ENCODE results near the gene SCUBE2.
A peak's percentile ranks its signal among the peaks of the same experiment; 100 is the strongest.
"Not testable (repeated sequence)": the region's sequence is repeated elsewhere in the genome, so short reads cannot be mapped to it uniquely, and the experiment has no call there.

SCUBE2 gene

DNA sequence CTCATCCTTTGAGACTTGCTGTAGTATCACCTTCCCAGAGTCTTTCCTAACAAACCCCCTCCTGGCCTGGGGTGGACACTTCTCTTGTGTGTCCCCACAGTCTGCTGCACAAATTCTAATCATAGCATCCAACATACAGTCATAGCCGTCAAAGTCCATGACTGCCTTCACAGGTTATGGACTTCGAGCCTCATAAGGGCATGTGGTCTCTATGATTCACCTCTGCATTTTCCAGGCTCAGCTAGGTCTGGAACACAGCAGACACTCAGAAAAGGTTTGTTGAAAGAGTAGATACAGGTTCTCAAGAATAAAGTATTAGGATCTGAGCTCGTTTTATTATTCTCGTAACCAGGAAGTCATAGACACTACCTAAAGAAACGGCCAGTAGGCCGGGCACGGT lies 13.2 kb upstream of the SCUBE2 start:
- DNase-seq = no peak

DNA sequence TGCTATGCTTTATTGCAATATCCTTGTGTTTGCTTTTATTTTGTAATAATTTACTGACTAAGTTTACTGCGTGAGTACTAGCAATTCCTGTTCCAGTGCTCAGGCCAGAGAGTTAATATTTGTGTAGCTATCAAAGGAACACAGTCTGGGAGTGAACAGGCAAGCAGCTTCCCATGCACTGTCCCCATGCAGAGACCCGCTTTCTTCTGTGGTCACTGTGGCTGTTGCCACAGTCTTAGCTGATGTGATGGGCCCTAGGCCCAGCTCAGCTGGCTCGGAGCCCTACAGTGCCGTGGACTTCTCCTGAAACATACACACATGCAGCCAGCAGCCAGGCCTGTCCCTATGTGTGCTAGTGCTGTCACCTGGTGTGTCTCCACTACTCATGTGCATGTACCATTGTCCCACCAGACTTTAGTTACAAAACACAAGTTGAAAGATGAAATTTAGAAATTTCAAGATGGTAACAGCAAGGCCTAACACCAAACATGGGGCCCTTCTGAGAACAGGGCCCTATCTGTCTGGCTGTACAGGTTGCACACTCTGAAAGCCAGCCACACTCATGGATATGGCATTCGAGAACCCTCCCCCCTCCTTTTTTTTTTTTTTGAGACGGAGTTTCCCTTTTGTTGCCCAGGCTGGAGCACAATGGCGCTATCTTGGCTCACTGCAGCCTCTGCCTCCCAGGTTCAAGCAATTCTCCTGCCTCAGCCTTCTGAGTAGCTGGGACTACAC lies 12.3 kb upstream of the SCUBE2 start:
- no peak for DNase-seq

DNA sequence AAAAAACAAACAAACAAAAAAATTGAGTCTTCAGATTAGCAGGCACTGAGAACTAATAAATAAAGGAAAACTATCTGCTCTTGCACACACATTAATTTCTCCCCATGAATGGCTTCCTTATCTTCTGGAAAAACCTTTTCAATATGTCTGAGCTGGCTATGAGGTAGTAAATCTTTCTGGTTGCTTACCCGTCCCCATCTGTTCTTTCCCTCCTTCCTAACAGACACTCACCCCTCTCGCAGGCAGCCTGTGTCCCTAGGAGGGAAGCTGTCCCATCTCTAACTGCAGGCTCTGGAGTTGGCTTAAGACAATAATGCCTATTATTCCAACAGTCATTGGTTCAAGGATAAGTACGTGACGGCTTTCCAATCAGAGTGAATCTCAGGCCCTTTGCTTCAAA lies 8.2 kb upstream of the SCUBE2 start:
- no peak for DNase-seq

DNA sequence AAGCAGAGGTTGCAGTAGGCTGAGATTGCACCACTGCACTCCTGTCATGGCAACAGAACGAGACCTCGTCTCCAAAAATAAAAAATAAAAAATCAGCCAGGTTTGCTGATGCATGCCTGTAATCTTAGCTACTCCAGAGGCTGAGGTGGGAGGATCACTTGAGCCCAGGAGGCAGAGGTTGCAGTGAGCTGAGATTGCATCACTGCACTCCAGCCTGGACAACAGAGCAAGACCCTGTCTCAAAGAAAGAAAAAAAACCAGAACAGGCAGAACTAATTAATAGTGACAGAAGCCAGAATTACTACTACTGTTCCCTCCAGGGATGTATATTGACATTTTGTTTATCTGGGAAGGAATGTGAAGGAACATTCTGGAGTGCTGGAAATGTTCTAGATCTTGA lies 7.1 kb upstream of the SCUBE2 start:
- not testable (repeated sequence) for DNase-seq

DNA sequence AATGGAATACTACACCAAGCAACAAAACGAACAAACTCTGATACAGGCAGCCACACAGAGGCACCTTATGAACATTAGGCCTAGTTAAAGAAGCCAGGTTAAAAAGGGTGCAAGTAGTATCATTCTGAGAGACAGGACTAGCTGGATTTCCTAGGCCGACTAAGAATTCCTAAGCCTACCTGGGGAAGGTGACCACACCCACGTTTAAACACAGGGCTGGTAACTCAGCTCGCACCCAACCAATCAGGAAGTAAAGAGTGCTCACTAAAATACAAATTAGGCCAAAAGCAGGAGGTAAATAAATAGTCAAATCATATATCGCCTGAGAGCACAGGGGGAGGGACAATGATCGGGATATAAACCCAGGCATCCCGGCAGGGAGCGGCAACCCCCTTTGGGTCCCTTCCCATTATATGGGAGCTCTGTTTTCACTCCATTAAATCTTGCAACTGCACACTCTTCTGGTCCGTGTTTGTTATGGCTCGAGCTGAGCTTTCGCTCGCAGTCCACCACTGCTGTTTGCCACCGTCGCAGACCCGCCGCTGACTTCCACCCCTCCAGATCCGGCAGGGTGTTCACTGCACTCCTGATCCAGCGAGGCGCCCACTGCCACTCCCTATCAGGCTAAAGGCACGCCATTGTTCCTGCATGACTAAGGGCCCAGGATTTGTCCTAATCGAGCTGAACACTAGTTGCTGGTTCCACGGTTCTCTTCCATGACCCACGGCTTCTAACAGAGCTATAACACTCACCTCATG lies 6.0 kb upstream of the SCUBE2 start:
- DNase-seq = not testable (repeated sequence)

DNA sequence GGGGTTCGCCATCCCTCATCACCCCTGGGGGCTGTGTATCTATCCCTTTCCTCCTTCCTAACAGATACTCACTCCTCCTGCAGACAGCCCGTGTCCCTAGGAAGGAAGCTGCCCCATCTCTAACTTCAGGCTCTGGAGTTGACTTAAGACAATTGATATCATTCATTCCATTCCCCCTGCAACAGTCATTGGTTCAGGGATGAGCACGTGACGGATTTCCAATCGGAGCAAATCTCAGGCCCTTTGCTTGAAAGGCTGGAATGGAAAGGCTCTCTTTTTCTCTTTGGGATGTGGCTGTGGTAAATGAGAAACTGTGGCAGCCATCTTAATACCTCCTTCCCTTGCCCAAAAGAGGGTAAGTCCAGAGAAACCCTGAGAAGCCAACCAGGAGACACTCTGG lies 5.0 kb upstream of the SCUBE2 start:
- DNase-seq = no peak

- DNase-seq = no peak
Measured at GRCh38 chr11:9095421-9095820, 4.0 kb upstream of the SCUBE2 start.

DNA sequence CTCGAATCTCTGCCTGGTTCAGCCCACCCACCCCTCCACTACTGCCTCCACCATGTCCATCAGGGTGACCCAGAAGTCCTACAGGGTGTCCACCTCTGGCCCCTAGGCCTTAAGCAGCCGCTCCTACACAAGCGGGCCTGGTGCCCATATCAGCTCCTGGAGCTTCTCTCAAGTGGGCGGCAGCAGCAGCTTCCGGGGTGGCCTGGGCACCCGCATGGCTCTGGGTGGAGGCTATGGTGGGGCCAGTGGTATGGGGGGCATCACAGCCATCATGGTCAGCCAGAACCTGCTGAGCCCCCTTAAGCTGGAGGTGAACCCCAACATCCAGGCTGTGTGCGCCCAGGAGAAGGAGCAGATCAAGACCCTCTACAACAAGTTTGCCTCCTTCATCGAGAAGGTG lies 3.0 kb upstream of the SCUBE2 start:
- DNase-seq = no peak

DNA sequence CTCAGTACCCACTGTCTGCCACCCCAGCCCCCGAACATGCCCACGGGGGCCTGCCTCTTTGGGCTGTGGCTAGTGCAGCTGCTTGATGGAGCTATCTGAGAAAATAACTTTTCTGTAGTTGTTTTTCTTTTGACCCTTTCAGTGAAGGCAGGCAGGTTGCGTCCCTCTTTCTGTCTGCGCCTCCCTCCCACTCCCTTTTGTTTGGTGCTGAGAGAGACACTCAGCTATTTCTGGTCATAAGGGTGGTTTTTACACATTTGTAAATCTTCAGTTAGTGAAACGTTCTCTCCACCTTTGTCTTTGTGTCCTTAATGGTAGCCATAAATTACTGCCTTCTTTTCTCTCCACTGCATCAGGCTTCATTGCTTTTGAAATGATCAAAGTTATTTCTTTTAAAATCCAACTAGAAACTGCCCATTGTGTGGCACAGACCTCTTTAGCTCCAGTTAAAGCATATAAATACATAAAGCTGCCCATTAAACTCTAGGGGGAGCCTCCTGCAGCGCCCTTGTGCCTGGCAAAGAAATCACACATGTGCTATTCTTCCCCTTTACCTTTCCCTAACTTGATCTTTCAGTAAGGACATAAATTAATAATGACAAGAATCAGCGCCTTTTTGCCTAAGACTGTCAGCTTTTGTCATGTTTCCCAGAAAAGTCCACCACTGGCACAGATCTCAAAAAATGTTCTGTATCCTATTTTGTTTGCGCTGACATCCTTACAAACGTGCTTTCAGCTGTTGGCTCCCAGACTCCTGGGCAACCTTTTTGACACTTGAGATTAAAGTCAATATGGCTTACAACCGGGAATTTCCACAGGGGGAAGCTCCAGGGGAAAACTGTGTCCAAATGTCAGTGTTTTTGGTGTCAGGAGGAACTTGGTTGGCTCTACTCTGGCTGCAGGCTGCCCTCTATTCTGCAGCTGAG lies 1.7 kb upstream of the SCUBE2 start:
- DNase-seq = no peak

- DNase-seq = no peak
Measured at GRCh38 chr11:9092072-9092471, 673 bp upstream of the SCUBE2 start.

DNA sequence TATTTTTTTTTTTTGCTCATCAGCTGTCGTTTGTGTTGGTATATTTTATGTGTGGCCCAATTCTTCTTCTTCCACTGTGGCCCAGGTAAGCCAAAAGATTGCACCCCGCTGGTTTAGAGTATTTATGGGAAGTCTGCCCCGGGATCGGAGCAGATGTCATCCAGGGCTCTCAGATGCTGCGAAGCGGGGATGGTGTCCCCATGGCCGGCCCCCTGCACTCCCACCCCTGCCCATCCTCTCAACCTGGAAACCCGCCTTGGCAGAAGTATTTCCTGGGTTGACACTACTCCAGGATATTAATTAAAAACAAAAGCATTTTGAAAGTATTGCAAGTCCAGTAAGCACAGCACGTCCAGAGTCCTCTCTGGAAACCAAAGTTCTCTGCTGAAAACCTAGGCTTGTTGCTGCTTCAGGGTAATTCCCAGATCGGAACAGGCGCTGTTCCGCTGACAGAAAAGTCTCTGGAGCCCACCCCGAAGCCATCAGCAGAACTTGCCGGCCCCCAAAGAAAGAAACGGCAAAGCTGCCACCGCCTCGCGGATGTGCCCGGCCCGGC lies 833 bp downstream of the SCUBE2 start:
- DNase-seq = no peak

GRCh38 chr11:9089636-9090035 lies 1.8 kb downstream of the SCUBE2 start:
- DNase-seq = no peak

DNA sequence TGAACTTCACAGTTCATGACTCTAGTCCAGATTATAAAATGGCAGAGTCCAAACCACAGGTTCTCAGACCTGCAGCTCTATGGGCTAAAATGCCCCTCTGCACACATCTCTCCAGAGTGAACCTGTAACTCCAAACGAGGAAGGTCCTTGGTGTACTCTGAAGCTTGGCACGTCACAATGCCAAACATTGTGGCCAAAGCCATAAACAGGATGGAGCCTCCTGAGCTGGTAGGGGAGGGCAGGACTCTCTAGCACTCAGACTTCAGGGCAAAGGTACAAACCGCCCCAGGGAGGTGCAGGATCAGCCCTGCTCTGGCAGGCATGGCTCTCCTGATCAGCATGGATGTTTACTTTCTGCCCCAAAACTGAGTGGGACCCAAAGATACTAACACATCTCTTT lies 2.3 kb downstream of the SCUBE2 start:
- DNase-seq = no peak

DNA sequence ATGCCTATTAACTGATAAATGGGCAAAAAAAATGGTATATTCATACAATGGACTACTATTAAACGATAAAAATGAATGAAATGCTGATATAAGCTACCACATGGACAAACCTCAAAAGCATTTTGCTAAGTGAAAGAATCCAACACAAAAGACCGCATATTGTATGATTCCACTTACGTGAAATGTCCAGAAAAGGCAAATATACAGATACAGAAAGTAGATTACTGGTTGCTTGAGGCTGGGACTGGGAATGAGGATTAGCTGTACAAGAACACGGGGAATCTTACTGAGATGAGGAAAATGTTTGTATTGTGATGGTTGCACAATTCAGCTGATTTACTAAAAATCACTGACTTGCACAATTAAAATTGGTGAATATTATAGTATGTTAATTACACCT lies 8.8 kb downstream of the SCUBE2 start:
- no peak for DNase-seq

- DNase-seq = no peak
Measured at GRCh38 chr11:9081153-9081552, 10.2 kb downstream of the SCUBE2 start.

- no peak for DNase-seq
Measured at GRCh38 chr11:9078113-9079086, 13.0 kb downstream of the SCUBE2 start.

GRCh38 chr11:9077164-9077563 lies 14.2 kb downstream of the SCUBE2 start:
- DNase-seq = no peak

DNA sequence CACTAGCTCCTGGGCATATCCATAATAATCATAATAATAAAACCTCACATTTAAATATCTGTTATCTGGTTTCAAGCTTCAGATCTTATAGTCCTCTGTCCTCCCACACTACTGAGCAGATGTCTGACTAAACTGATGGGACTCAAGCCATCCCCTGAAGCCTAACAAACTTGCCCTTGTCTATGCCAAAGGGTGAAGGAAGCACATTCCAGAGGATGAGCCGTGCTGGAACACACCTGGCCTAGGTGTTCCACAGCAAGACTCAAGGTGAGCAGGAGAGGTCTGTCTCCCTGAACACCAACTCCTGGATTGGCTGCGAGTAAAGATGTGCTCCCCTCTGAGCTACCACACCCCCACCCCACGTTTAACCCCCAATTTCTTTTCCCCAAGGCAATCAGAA lies 14.7 kb downstream of the SCUBE2 start:
- no peak for DNase-seq

DNA sequence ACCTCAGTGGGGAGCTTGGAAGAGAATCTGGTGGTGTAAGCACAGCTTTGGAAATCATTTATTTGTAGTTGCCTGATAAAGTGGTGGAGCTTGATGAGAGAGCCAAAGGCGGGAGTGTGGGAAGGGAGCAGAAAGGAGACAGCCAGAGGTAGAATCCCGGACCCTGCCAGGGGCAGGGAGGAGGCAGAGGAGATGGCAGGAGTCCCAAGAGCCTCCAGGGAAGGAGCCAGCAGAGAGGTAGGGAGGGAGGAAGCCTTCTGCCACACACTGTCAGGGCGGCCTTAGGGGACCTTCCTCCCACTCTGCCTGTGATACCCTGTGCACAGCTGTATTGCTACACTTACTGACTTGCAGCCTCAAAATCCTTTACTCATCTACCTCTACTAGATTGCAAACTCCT lies 15.4 kb downstream of the SCUBE2 start:
- no peak for DNase-seq

GRCh38 chr11:9075556-9075955 lies 15.8 kb downstream of the SCUBE2 start:
- DNase-seq = peak; percentile 13

GRCh38 chr11:9074338-9075029 lies 16.9 kb downstream of the SCUBE2 start:
- DNase-seq = no peak

Data from COR-L47 (cell line).